ENCODE measurements around the gene GPR158.
"Not testable (repeated sequence)": the region's sequence is repeated elsewhere in the genome, so short reads cannot be mapped to it uniquely, and the experiment has no call there.

Gene GPR158

GRCh38 chr10:25296324-25296723, 121.5 kb downstream of the GPR158 start:
- DNase-seq (ENCODE audit: low spot score), result no peak

- DNase-seq (ENCODE audit: low spot score), result no peak
Measured at GRCh38 chr10:25297466-25297865, 122.7 kb downstream of the GPR158 start.

GRCh38 chr10:25300073-25300472, 125.3 kb downstream of the GPR158 start:
- DNase-seq (ENCODE audit: low spot score), result no peak

GRCh38 chr10:25304606-25305005, 129.8 kb downstream of the GPR158 start:
- DNase-seq (ENCODE audit: low spot score), result no peak

- no peak for DNase-seq (ENCODE audit: low spot score)
Measured at GRCh38 chr10:25306386-25306785, 131.6 kb downstream of the GPR158 start.

GRCh38 chr10:25308278-25308677, 133.5 kb downstream of the GPR158 start:
- DNase-seq (ENCODE audit: low spot score), result no peak

- not testable (repeated sequence) for DNase-seq (ENCODE audit: low spot score)
Measured at GRCh38 chr10:25317596-25318211, 142.9 kb downstream of the GPR158 start.

- DNase-seq (ENCODE audit: low spot score), result no peak
Measured at GRCh38 chr10:25327273-25327672, 152.5 kb downstream of the GPR158 start.

GRCh38 chr10:25328361-25328760, 153.6 kb downstream of the GPR158 start:
- no peak for DNase-seq (ENCODE audit: low spot score)

GRCh38 chr10:25329587-25329986, 154.8 kb downstream of the GPR158 start:
- DNase-seq (ENCODE audit: low spot score), result not testable (repeated sequence)

GRCh38 chr10:25334445-25334844, 159.6 kb downstream of the GPR158 start:
- DNase-seq (ENCODE audit: low spot score), result no peak

GRCh38 chr10:25336330-25336729, 161.5 kb downstream of the GPR158 start:
- no peak for DNase-seq (ENCODE audit: low spot score)

GRCh38 chr10:25338271-25338670, 163.5 kb downstream of the GPR158 start:
- no peak for DNase-seq (ENCODE audit: low spot score)

- no peak for DNase-seq (ENCODE audit: low spot score)
Measured at GRCh38 chr10:25339966-25340365, 165.2 kb downstream of the GPR158 start.

GRCh38 chr10:25349520-25349919, 174.7 kb downstream of the GPR158 start:
- DNase-seq (ENCODE audit: low spot score), result no peak

GRCh38 chr10:25356609-25357008, 181.8 kb downstream of the GPR158 start:
- no peak for DNase-seq (ENCODE audit: low spot score)

- no peak for DNase-seq (ENCODE audit: low spot score)
Measured at GRCh38 chr10:25357269-25357668, 182.5 kb downstream of the GPR158 start.

GRCh38 chr10:25382029-25382810, 207.4 kb downstream of the GPR158 start:
- no peak for DNase-seq (ENCODE audit: low spot score)

- DNase-seq (ENCODE audit: low spot score), result not testable (repeated sequence)
Measured at GRCh38 chr10:25382901-25383300, 208.1 kb downstream of the GPR158 start.

- DNase-seq (ENCODE audit: low spot score), result no peak
Measured at GRCh38 chr10:25383686-25384085, 208.9 kb downstream of the GPR158 start.

- no peak for DNase-seq (ENCODE audit: low spot score)
Measured at GRCh38 chr10:25384618-25385017, 209.8 kb downstream of the GPR158 start.

GRCh38 chr10:25388188-25388861, 213.5 kb downstream of the GPR158 start:
- no peak for DNase-seq (ENCODE audit: low spot score)

GRCh38 chr10:25388862-25389206, 214.0 kb downstream of the GPR158 start:
- no peak for DNase-seq (ENCODE audit: low spot score)
